Measurements from ENCODE around the gene CDK14.

- TF ChIP-seq EZH2 (IDR thresholded peaks at IDR 0.05) (no peak), EZH2phosphoT487 (IDR thresholded peaks at IDR 0.05) (no peak)
- TF ChIP-seq, protein P1, sequence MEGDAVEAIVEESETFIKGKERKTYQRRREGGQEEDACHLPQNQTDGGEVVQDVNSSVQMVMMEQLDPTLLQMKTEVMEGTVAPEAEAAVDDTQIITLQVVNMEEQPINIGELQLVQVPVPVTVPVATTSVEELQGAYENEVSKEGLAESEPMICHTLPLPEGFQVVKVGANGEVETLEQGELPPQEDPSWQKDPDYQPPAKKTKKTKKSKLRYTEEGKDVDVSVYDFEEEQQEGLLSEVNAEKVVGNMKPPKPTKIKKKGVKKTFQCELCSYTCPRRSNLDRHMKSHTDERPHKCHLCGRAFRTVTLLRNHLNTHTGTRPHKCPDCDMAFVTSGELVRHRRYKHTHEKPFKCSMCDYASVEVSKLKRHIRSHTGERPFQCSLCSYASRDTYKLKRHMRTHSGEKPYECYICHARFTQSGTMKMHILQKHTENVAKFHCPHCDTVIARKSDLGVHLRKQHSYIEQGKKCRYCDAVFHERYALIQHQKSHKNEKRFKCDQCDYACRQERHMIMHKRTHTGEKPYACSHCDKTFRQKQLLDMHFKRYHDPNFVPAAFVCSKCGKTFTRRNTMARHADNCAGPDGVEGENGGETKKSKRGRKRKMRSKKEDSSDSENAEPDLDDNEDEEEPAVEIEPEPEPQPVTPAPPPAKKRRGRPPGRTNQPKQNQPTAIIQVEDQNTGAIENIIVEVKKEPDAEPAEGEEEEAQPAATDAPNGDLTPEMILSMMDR (IDR thresholded peaks at IDR 0.05), result no peak
Observed at GRCh38 chr7:90972906-90973550, 376.9 kb downstream of the CDK14 start.
